HepG2 (cell line): ENCODE data around the gene FUCA2. TPM values are rescaled to one million over a fixed set of nuclear protein-coding genes. Genes with fewer than 3 reads are reported as not detected.

ENCODE experiments used
- ATAC-seq: fragments of 200-7000 bp; cut with Tn5 transposase; 3 replicates; pipeline ENCODE4 v1.9.1; 2020; ENCODE audit warnings: mild to moderate bottlenecking, moderate library complexity
- BruUV-seq: library from RNA; stranded (reverse); fragments of 400-500 nt; replicated peaks from 2 replicates; lab custom pipeline; 2021; lab: Mats Ljungman, UMichigan
- CTCF ChIA-PET: fragments of 300-600 bp; formaldehyde crosslinking; extraction: SDS; loops from one replicate; lab custom pipeline; 2021; ENCODE audit warnings: low total read pairs, inconsistent platforms, low intra/inter-chr PET ratio; lab: Yijun Ruan, JAX
- POLR2A ChIA-PET: fragments of 350-600 bp; sonication (Branson Sonifier 250); formaldehyde crosslinking; loops from one replicate; lab custom pipeline; 2020; ENCODE audit warnings: antibody characterized with exemption, inconsistent platforms; lab: Yijun Ruan, JAX
- DNase-seq: peaks from one replicate; pipeline ENCODE4 v3.0.0-alpha.2; 2015; ENCODE audit warnings: low spot score
- FAIRE-seq: peaks from 3 replicates; lab custom pipeline; 2011; peaks lifted over from hg19 to GRCh38; lab: Jason Lieb, UNC
- H2AFZ ChIP-seq: one replicate; pipeline ENCODE4 v1.6.1; 2011; ENCODE audit warnings: low read length, inconsistent platforms
- H3K27ac ChIP-seq: fragments of 300-600 bp; 3 replicates; pipeline ENCODE4 v1.8.0; 2011; ENCODE audit warnings: mixed run types, mild to moderate bottlenecking, mixed read lengths, low read length, inconsistent platforms; ENCODE audit not compliant: insufficient read depth; ENCODE audit errors: extremely low read length
- H3K27me3 ChIP-seq, 2 experiments: fragments of 200-600 bp in 1 of 2; 2 replicates in 1 of 2; 3 replicates in 1 of 2; pipeline versions ENCODE4 v1.6.0 to v1.8.0; 2011; ENCODE audit warnings: low read length in 2 of 2, mild to moderate bottlenecking in 2 of 2, moderate library complexity in 2 of 2, inconsistent platforms in 1 of 2; ENCODE audit not compliant: insufficient read depth in 2 of 2, control insufficient read depth in 1 of 2
- H3K36me3 ChIP-seq, 2 experiments: fragments of 200-600 bp in 1 of 2; replicated peaks in 1 of 2; 2 replicates in 1 of 2; 3 replicates in 1 of 2; pipeline versions ENCODE4 v1.5.1 to v1.8.0; 2011; ENCODE audit warnings: low read length in 2 of 2, inconsistent platforms in 1 of 2; ENCODE audit not compliant: insufficient read depth in 2 of 2, control insufficient read depth in 1 of 2
- H3K4me1 ChIP-seq: 2 replicates; pipeline ENCODE4 v1.5.1; 2012; ENCODE audit warnings: low read length, inconsistent platforms; ENCODE audit not compliant: insufficient read depth
- H3K4me2 ChIP-seq: 2 replicates; pipeline ENCODE4 v1.6.0; 2011; ENCODE audit warnings: low read depth, low read length, inconsistent platforms
- H3K4me3 ChIP-seq, 3 experiments: fragments of 200-600 bp in 1 of 3; sonication (generic), shearing (Covaris generic) in 1 of 3; replicated peaks in 1 of 3; 2 replicates each; pipeline ENCODE4 v1.5.1; 2011 to 2016; ENCODE audit warnings: low read length in 3 of 3, inconsistent platforms in 2 of 3, low read depth in 2 of 3, mild to moderate bottlenecking in 2 of 3, control low read depth in 1 of 3, mixed read lengths in 1 of 3; ENCODE audit not compliant: insufficient read depth in 1 of 3
- H3K79me2 ChIP-seq: one replicate; pipeline ENCODE4 v1.6.1; 2011; ENCODE audit warnings: low read length, inconsistent platforms; ENCODE audit not compliant: insufficient read depth
- H3K9ac ChIP-seq: 2 replicates; pipeline ENCODE4 v1.6.0; 2011; ENCODE audit warnings: mild to moderate bottlenecking, low read depth, low read length, inconsistent platforms; ENCODE audit not compliant: insufficient read depth
- H3K9me3 ChIP-seq: 2 replicates; pipeline ENCODE4 v1.5.1; 2012; ENCODE audit warnings: mild to moderate bottlenecking, low read length
- H4K20me1 ChIP-seq: 2 replicates; pipeline ENCODE4 v1.6.0; 2011; ENCODE audit warnings: inconsistent platforms, mild to moderate bottlenecking, low read length, moderate library complexity; ENCODE audit not compliant: insufficient read depth
- BCLAF1 ChIP-seq: fragments of 450-650 bp; IDR thresholded peaks from 2 replicates; pipeline ENCODE4 v1.6.1; 2017; ENCODE audit warnings: mild to moderate bottlenecking
- BRD4 ChIP-seq: sonication (generic); formaldehyde crosslinking; IDR thresholded peaks from 2 replicates; pipeline ENCODE4 v1.4.0; 2020; ENCODE audit warnings: missing genetic modification reagents
- CC2D1A ChIP-seq: sonication (generic); formaldehyde crosslinking; IDR thresholded peaks from 2 replicates; pipeline ENCODE4 v1.8.1; 2023; ENCODE audit warnings: mild to moderate bottlenecking, missing genetic modification reagents
- FIP1L1 ChIP-seq: fragments of 200-400 bp; formaldehyde crosslinking; IDR thresholded peaks from 2 replicates; pipeline ENCODE4 v1.6.1; 2018; ENCODE audit warnings: low read depth, mild to moderate bottlenecking, low read length, moderate library complexity, borderline replicate concordance; ENCODE audit not compliant: insufficient read depth
- ZNF552 ChIP-seq: sonication (generic); formaldehyde crosslinking; IDR thresholded peaks from 2 replicates; pipeline ENCODE4 v1.9.0; 2022; ENCODE audit warnings: missing genetic modification reagents, mild to moderate bottlenecking, borderline replicate concordance
- WGBS: methylation state at CpG from one replicate; pipeline ENCODE4 v1.1.6; 2017; ENCODE audit warnings: low lambda C conversion rate; 5-methylcytosine and 5-hydroxymethylcytosine counted together
- in situ Hi-C: cut with HindIII; loops from 2 replicates; pipeline ENCODE4 v1.10.0; 2017; ENCODE audit warnings: low pct_unique_long_range_greater_than_20kb; ENCODE audit not compliant: extremely low pct_ligation_motif_present
- intact Hi-C: fragments of 100-400 bp; cut with micrococcal nuclease; formaldehyde crosslinking; loops from one replicate; pipeline ENCODE4 v1.10.0; 2022; ENCODE audit not compliant: unreplicated experiment
- polyA plus RNA-seq, 8 experiments: library from polyadenylated mRNA; depleted of rRNA in 3 of 8; stranded (reverse) in 7 of 8; unstranded in 1 of 8; fragments of >200 nt; fragmentation: Illumina TruSeq in 4 of 8; extraction: Trizol in 4 of 8; gene quantifications; 2 replicates each; pipeline versions ENCODE4 v1.2.1 to v1.2.3, GENCODE V29; 2011 to 2016; ENCODE audit warnings: low read depth in 4 of 8, missing spikeins in 1 of 8, mixed read lengths in 1 of 8; ENCODE audit not compliant: insufficient read depth in 1 of 8
- total RNA-seq, 5 experiments: library from RNA; depleted of rRNA; stranded (reverse); fragments of >200 nt; fragmentation: Illumina TruSeq; extraction: Trizol; gene quantifications; 2 replicates each; pipeline ENCODE4 v1.2.3, GENCODE V29; 2016; ENCODE audit warnings: low read depth in 1 of 5
- TF ChIP-seq, protein P1 (sequence below): sonication (generic); formaldehyde crosslinking; IDR thresholded peaks from 2 replicates; pipeline ENCODE4 v1.5.1; 2020; ENCODE audit warnings: mild to moderate bottlenecking, missing genetic modification reagents, borderline replicate concordance

Gene FUCA2
- total and polyA plus RNA-seq, 2 of the 13 experiments (the other 11 are each of a cell fraction or from before 2014, with no cell fraction given), result 87.4 to 144 TPM

- in situ Hi-C loops, result no loop called here
Observed at GRCh38 chr6:143543435-143543834, 31.9 kb upstream of the FUCA2 start.

More at GRCh38 chr6:143543435-143543834, 31.9 kb upstream of the FUCA2 start:
- no peak overlapping the region for H3K27ac ChIP-seq
- no peak overlapping the region for H3K9ac ChIP-seq
- H3K9me3 ChIP-seq, result no peaks in the 10 kb centered on the region
- H4K20me1 ChIP-seq, result no peaks in the 10 kb centered on the region
- CTCF ChIA-PET, result no interaction called here
- H3K36me3 ChIP-seq, result no peaks in the 10 kb centered on the region
- H3K27me3 ChIP-seq, result no peaks in the 10 kb centered on the region
- H3K4me3 ChIP-seq, result no peak overlapping the region
- POLR2A ChIA-PET, result no interaction called here
- H2AFZ ChIP-seq, result no peak overlapping the region
- H3K4me1 ChIP-seq, result peaks cover 34% of the 10 kb centered on the region
- no peak for TF ChIP-seq CC2D1A (CRISPR knock-in tag)
- TF ChIP-seq FIP1L1, result no peak
- TF ChIP-seq, protein P1, sequence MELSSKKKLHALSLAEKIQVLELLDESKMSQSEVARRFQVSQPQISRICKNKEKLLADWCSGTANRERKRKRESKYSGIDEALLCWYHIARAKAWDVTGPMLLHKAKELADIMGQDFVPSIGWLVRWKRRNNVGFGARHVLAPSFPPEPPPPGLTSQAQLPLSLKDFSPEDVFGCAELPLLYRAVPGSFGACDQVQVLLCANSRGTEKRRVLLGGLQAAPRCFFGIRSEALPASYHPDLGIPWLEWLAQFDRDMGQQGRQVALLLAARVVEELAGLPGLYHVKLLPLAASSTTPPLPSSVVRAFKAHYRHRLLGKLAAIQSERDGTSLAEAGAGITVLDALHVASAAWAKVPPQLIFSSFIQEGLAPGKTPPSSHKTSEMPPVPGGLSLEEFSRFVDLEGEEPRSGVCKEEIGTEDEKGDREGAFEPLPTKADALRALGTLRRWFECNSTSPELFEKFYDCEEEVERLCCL, result no peak
- no peak for TF ChIP-seq ZNF552 (CRISPR knock-in tag)
- no peak for TF ChIP-seq BRD4 (CRISPR knock-in tag)
- no peak for TF ChIP-seq BCLAF1
- TF ChIP-seq, all 625 proteins: peak for 0
- intact Hi-C loops, result no loop called here
- no TSS peak for BruUV-seq
- Histone ChIP-seq H3K4me2 (no peak overlapping the region), H3K79me2 (no peaks in the 10 kb centered on the region)
- FAIRE-seq (no peak), ATAC-seq (no peak), DNase-seq (no peak)
- WGBS, result 81% methylated on average over 1 of the region's 1 CpG
